Measurements from ENCODE around the gene DSCAML1.

DSCAML1 gene

DNA sequence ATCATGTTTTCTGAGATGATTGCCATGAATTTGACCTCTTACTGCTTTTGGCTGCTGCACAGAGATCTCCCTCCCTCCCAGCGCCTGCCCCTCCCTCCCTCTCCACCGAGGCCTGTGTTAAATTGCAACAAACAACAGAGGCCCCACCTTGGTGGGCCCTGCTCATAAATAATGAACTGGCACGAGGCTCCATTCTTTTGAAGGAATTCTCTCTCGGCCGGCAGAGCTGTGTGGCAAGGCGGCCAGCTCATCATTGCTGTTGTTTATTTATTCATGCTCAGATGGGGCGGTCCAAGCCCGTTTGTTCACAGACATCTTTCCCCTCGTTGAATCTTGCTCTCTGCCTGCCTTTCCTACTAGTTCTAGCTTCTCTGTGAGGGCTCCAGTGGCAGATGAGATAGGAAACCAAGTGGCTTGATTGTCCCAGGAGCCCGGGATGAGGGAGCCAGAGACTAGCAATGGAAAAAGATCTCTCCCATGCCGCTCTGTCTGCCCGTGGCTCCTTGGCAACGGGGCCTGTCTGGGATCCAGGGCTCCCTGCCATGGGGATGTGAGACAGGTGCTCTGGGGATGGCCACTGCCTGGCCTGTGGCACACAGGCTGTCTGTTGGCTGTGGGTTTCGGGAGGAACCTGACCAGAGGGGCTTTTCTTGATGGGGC, 192.6 kb downstream of the DSCAML1 start:
- DNase-seq, result no peak

DNA sequence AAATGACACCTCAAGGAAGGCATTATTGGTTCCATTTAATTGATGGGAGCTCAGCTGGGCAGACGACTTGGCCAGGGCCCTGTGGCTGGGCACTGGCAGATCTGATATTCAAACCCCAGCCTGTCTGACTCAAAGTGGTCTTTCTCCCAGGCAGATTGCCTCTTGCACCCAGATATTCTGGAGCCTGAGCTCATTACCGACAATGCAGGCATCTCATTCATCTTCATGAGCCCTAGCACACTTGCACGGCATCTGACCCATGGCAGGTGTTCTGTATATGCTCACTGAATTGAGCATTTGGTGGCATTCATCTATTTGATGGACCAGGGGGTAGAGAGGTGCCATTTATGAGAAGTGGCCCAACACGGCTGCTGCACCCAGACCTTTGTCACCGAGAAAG, 193.1 kb downstream of the DSCAML1 start:
- no peak for DNase-seq

DNA sequence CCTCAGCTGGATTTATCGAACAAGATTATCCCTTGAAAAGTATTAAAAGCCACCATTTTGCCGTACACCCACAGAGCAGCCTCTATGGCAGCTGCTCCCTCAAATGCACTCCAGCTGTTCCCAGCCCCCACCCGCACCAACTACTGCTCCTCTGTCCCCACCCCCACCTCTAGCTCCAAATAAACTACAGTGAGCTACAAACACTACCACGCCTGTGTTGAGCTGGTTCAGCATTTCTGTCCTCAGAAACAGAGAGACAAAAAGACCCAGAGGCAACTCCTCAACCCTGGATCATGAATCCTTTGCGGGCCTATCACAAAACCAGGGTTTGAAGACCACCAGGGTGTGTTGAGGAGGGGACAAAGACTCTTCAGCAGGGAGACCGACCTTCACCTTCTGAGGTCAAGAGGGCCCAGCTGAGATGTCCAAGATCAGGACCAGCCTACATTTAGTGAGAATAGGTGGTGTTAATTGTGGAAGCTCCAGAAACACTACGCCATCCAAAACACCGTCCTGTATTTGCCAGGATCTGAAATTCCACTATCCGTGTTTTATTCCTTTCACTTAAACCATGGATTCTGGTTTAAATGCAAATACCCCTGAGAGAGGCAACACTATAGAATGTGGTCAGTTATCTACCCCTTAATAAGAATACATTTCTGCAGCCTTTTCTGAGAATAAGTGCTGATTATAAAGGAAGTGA, 195.9 kb downstream of the DSCAML1 start:
- no peak for DNase-seq

DNA sequence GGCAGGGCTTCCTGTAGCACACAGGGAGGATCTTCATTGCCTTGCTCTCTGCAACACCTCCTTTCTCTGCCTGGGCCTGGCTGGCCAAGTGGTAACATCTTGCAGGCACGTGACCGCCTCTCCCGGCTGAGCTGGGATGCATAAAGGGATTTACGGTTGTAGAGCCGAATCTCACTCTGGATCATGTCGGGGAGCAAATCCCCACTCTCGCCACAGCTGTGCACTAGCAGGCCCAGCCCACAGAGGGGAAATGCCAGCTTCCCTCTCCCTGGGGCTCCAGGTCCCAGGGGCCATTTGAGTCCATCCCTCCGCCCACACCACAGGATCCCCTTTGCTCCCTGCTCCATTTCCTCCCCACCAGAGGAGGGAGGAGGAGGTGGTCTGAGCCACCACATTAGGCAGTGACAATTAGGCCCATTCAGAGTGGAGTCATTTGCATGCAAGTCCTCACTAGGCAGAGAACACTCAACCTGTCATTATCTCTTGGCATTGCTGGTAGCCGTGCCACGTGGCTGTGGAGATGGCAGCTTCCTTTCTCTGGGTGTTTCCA, 196.7 kb downstream of the DSCAML1 start:
- DNase-seq, result no peak

DNA sequence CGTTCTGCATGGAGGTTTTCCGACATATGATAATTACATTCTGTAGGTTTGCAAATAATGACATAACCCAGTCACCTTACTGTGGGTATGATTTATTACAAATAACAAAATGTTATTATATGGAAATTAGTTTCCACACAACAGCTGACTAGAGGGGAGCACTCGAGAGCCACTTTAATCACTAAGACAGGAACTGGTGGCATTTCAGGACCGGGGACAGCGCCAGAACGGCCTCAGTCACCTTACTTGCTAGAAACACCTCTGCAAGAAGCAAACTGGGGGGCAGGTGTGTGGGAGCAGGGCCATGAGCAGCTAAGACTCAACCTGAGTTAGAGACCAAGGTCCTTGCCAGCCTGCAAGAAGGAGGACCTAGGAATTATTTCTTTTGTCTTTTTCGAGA, 199.9 kb downstream of the DSCAML1 start:
- DNase-seq, result peak in 2 of 4 experiments; percentile 7 to 17

DNA sequence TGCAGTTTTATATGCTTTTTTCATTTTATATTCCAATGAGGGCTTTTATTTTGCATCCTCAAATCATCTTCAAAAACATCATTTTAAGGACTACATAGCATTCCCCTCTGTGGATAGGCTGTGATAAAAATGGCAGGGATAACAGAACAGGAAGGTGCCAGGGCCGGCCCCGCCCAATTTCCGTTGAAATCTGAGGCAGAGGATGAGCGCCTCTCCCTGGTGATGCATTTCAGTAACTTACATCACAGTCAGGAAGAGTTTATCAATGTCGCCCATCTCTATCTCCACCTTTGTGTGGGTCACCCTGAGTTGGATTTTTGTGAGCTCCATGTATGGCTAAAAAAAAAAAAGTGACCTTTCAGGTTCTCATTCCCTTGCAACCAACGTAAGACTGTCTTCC, 201.6 kb downstream of the DSCAML1 start:
- DNase-seq, result no peak

DNA sequence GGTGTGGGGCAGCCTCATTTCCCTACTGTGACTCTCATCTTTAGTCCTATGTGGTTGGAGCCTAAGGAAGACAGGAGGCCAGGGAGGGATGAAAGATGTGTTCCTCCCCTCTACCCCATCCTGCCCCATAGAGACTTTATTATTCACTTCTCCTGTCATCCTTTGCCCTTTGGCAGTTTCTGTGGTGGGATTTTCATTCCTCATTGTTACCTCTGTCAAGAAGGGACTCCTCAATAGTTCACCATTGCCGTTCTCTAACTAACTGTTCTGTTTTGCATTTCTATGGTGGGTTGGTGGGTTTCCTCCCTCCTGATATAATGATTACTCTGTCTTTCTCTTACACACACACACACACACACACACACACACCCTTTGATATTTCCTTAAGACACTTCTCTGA, 202.3 kb downstream of the DSCAML1 start:
- no peak for DNase-seq

DNA sequence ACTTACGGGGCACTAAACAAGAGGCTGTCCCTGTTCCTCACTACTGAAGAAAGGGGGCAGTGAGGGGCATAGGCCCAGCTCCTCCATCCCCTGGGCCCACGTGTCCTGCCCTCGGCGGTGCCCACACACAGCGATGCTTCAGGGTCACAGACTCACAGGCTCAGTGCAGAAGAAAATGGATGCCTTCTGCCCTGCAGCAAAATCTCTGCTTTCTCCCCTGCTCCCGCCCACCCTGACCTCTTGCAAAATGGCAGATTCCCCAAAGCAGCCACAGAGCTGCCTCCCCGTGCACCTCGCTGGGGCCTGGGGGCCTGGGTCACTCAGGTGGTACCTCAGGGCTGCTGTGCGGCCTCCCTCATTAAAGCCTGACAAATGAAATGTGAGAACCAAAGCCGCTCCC, 204.0 kb downstream of the DSCAML1 start:
- DNase-seq, result no peak

DNA sequence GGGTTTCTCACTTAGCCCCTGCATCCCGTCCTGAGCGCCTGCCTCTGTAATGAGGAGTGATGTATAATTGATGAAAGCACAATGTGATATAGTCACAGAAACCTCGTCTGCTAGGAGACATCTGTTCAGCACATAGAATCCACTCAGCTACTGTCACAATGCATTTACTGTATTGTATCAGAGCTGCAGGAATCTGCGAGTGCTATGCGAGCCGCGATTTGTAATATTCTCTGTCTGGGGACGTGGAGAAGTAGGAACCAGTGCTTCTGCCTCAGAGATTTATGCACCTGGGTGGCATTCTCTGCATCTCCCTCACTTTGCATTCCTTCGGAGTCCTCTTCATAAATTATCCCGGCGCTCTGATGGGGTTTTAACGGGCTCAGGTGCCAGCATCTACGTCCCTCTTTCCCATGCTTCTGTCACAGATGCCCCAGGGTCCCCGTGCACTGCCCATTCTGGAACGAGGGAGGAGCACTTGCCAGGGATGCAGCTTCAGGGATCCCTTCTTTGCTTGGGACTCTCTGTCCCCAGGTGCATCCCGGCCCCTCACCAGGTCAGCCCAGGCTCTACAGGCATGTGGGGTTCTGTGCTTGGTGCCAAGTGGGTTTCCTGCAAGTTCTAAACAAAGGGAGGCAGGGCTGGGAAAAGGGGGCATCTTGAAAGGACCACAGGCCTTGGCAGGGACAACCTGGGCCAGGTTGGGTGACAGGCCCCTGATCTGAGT, 205.5 kb downstream of the DSCAML1 start:
- DNase-seq, result no peak

DNA sequence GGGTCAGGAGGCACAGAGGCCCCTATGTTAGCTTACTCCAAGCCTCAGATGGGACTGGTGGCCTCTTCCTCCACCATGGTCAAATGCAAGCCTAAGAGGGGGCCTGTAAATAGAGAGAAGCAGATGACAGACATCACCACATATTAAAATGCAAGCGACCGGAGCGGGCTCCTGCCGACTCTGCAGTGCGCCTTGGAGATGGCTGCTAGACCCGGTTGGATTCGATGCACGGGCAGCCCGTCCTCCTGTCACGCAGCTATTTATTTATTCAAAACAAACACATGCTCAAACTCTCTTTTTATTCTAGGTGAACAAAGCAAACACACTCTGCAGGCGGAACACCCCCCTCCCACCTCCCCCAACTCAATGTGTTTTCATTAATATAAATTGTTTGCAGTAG, 208.0 kb downstream of the DSCAML1 start:
- DNase-seq, result no peak

DNA sequence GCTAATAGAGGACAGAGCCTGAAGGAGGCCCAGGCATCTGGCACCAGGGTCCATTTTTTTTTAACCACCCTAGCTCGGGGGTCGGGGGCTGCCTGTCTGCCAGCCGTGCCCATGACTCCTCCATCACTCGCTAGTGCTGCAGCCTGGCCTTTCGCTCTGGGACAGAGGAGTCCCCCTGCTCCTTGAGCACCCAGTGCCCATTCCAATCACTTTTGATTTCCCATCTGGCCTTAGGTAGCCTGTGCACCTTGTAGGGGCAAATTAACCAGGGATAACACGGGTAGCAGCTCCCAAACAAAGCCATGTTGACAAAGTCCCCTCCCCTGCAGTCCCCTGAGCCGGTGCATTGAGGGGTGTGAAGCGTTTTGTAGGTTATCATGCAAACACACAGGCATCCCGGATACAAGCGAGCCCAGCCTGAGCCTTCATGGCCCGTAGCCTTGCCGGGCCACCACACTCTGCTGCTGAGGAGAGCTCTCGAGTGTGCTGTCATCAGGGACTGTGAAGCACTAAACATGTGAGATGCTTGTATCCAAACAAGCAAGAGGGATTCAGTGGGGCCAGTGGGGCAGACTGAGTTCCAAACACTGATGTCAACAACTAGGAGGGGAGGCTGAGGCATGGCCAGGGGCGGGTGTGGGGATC, 208.7 kb downstream of the DSCAML1 start:
- DNase-seq, result no peak

DNA sequence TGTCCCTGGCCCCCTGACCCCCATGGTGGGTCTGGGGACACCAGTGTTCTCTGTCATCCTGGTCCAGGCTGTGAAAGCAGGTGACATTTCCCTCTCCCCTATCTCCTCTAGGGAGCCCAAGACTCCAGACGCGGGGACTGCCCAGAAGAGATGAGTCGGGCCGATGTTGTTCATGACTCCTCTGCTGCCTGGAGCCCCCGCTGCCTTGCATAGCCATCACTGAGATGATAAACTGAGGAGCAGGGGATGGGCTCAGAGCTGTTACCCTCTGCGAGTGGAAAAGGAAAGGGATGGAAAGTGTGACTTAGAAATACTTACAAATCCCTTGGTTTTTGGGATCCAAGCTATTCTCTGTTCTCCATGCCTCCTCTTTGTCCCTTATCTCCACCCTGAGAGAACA, 209.6 kb downstream of the DSCAML1 start:
- no peak for DNase-seq

DNA sequence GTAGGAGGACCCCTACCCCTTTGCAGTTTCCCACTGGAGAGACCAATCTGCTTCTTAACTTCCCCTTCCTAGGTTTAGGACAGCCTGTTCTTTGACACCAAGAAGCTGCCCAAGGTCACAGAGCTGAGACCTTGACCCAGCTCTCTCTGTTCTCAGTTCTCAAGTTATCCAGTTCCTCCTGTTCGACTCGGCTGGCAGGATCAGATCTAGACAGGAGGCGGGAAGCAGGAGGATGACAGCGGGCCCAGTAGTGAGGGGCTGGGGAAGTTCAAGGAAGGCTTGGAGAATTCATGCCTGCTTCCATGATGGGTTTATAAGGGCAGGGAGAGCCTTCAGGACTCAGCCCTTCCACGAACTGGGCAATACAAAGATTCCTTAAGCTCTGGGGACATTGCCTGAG, 210.6 kb downstream of the DSCAML1 start:
- no peak for DNase-seq

DNA sequence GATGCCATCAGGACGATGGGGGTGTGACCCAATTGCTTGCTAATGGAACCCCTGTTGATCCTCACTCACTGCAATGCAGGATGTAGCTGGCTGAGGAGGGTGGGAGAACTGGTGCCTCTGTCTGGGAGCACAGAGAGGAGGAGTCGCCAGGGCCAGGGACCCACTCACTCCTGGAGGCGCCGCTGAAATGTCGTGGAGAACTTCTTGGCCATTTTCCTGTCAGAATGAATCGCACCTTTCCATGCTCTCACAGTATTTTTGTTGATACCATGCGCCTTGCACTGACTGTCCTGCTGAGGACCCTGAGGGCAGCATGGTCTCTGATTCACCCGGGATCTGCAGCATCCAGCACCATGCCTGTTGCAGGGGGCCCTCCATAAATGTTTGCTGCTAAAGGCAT, 211.4 kb downstream of the DSCAML1 start:
- no peak for DNase-seq

DNA sequence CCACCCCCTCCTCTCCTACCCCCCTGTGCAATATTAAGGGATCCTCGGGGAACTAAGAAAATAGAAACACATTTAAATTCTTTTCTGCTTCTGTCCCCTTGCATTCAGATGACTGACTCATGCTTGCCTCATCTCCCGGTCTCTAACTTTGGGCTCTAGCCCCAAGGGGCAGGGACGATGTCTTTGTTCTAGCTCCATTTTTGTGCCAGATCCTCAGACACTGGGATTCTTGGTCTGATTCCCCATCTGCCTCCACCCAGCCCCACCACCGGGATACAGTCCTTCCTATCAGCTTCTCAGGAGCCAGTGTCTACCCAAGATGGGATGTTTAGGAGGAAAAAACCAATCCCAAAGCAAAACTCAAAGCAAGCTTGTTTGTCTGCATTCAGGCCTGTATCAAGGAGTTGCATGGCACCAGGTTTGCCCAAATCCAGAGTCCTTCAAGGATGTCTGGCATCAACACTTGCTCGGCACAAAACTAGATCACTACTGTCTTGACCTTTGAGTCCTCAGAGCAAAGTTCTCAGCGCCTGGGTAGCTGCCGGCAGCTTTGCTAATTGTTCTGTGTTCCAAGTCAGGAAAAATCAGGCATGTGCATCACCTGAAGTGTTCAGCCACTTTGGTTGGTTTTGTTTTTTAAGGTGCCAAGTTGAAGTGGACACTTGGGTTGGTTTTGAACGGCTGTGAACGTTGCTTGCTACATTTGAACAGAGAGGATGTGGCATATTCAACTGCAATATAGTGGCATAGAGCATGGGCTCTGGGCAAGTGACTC, 212.8 kb downstream of the DSCAML1 start:
- no peak for DNase-seq

DNA sequence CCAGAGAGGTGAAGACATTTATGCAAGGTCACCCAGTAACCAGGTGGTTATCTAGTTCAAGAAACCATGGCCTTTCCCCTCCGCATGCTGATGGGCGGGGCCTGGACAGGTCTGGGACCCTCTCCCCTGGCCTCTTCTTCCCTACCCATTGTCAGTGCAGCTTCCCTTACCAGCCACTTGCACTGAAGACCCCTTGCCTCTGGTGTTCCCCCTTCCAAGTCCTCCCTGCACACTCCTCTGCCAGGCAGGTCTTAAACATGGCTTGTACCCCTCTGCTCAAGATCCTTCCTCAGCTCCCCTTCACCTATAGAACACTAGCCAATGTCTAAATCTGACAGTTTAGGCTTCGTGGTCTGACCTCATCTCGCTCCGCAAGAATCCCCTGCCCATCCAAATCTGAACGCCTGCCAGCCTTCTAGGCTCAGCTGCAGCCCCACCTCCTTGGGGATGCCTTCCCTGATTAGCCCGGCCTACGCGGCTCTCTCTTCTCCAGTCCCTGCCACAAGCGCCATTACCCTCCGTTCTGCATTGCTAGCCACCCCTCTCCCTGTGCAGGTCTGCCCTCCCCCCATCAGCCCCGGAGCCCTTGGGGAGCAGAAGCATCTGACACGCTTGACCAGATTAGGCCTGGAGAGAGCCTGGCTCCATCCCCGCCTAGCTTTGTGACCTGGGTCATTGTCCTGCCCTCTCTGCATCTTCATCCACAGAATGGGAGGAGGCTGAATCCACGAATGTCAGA, 213.8 kb downstream of the DSCAML1 start:
- DNase-seq, result no peak

DNA sequence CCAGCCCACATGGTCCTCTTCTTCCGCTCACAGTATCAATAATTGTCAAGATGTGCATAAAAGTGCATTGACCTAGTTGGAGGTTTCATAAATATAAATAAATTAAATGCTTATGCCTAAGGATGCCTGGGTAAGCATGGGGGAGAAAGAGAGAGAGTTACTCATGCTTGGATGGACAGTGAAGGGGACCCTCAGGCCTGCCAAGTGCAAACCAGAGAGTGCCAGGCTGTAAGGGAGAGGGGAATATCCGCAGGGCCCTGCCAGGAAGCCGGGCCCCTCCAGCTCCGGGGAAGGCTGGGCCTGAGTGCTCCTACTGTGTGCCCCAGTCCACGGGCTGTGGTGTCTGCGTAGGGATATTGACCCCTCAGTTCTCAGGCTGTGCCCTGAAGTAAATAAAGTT, 214.6 kb downstream of the DSCAML1 start:
- no peak for DNase-seq

DNA sequence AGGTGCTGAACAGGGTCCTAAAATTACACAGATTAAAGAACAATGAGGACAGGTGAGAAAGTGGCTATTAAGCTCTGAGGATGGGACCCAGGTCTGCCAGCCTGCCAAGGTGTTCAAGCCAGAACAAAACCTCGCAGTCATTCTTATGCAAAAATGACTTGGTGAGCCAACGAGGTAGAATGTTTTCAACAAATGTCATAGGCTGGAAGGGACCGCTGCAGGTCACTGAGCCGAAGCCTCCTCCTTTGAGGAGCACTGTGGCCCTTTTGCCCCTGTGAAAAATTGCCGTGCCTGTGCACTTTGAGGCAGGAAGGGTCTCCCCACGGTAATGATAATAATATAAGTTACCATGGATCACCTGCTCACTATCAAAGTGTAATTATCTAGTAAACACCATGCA, 216.2 kb downstream of the DSCAML1 start:
- DNase-seq, result no peak

DNA sequence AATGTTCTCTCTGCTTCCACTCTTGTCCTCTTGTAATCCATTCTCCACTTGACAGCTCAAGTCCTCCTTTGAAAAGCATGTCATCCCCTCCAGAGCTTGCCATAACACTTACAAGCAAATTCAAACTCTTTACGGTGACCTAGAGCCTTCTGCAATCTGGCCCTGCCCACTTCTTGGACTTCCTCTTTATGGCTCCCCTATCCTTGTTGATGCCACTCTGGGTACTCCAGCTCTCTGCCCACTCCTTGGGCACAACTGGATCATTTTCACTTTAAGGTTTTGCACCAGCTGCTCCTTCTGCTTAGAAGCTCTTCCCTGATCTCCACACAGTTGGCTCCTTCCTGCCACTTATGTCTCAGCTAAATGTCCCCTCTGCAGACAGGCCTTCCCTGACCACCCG, 217.9 kb downstream of the DSCAML1 start:
- no peak for DNase-seq

DNA sequence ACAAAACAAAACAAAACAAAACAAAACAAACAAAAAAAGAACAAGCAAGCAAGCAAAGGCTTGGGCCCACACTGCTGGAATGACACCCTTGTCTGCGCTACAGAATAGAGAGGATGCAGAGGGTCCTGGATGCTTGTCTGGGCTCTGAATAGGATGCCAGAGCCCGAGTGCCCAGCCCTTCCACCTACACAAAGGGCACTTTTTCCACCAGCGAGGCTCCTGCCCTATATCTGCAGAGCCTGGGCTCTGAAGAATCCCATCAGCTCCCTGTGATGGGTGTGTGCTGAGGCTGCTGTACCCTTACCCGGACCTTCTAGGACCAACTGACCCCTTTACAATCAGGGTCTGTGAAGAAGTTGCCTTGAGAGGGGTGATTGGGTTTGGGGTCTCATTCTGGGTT, 221.2 kb downstream of the DSCAML1 start:
- DNase-seq, result no peak

DNA sequence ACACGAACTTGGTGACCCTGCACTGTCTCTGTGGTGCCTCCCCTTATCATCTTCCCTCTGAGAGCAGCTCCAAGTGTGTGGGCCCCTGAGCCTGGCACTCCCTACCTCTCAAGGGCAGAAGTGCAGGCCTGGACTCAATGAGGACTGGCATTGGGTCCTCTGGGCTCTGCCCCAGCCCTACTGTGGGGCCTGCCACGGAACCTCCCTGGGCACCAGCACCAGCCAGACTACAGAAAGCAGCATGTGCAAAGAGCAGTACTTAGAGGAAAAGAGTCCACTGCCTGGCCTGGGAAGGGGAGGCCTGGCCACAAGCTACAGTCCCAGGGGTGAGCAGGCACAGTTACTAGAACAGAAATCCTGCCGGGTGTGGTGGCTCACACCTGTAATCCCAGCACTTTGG, 222.5 kb downstream of the DSCAML1 start:
- no peak for DNase-seq

DNA sequence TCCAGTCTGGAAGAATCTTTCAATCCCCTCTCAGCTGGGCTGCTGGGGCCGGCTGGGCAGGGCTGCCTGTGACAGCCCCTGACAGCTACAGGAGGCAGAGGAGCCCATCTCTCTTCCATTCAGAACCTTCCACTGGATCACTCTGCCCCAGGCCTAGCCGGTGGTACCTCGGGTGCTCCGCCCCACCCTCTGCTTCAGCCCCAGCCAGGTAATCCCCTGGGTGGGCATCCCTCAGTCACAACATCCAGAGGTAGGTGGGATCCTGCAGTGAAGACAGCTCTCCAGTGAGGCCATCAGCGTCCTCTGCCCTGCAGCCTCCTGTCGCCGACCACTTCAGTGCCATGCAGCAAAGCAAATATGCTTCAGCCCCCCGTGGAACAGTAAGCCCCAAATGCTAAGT, 223.7 kb downstream of the DSCAML1 start:
- no peak for DNase-seq

All from activated CD4-positive, CD25-positive, alpha-beta regulatory T cell (primary cell).